ENCODE measurements around the gene ABHD17B.
"Not testable (repeated sequence)": the region's sequence is repeated elsewhere in the genome, so short reads cannot be mapped to it uniquely, and the experiment has no call there.

Gene ABHD17B

DNA sequence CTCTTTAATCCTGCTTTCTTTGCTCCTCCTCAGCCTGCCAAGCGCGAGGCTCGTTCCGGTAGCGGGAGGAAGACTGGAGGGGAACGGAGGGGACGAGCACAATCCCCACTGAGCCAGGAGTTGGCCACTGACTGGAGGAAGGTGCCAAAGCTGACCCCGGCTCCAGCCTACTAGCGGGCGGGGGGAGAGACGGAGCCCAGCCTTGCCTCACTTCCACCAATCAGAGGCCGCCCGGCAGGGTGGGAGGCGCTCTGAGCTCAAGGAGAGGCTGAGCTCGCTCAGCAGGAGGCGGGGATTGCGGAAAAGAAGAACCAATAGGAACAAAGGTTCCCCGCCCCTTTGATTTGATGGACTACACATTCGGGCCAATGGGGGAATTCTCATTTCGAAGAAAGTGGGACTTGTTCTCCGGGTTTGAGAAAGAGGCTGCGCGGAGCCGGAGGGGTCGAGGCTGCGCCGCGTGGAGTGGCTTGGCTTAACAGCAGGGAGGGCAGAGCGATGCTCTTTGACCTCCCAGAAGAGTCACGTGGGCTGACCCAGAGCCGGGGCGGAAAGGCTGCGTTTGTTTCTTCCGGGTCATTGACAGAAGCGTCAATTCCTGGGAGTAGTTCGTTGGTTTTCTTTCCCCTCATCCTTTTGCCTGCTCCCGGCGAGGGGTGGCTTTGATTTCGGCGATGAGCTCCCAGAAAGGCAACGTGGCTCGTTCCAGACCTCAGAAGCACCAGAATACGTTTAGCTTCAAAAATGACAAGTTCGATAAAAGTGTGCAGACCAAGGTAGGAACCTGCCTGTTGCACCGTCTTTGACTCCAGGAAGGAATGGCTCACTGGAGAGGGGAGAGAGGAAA is at the start of gene ABHD17B, which contains the start of gene C9orf85:
TSS of gene ABHD17B (minus strand) at position 133 of the 847 bp plus-strand sequence. CDS start 36,113 bp downstream, outside the sequence.
TSS of gene C9orf85 (plus strand) at position 579 of the 847 bp plus-strand sequence. CDS start at position 675, 96 bp downstream.
- H3K9ac ChIP-seq (ENCODE audit: insufficient read length, low read depth) = peak within 1 kb of the TSS; percentile 94
- no peak for TF ChIP-seq SUZ12 (IDR thresholded peaks at IDR 0.05; ENCODE audit: extremely low read depth, insufficient read depth, insufficient read length)
- TF ChIP-seq YY1 (IDR thresholded peaks at IDR 0.05; ENCODE audit: insufficient read depth, insufficient read length) = no peak
- no peak for TF ChIP-seq ZNF274 (IDR thresholded peaks at IDR 0.05; ENCODE audit: low read depth, low read length)
- H3K27me3 ChIP-seq (ENCODE audit: insufficient read depth, insufficient read length) = no peaks in the 10 kb centered on the region
- H3K9me3 ChIP-seq (ENCODE audit: insufficient read depth, low read length) = no peaks in the 10 kb centered on the region
- DNase-seq (ENCODE audit: low read depth, low spot score) = peak; percentile 99
- peak within 1 kb of the TSS; percentile 92 for H3K4me3 ChIP-seq (ENCODE audit: insufficient read length, low read depth)
- no peaks in the 10 kb centered on the region for H3K4me1 ChIP-seq (ENCODE audit: insufficient read depth, insufficient read length)
- H3K36me3 ChIP-seq (ENCODE audit: insufficient read depth, insufficient read length, low read length) = peaks cover 2% of the 10 kb centered on the region

DNA sequence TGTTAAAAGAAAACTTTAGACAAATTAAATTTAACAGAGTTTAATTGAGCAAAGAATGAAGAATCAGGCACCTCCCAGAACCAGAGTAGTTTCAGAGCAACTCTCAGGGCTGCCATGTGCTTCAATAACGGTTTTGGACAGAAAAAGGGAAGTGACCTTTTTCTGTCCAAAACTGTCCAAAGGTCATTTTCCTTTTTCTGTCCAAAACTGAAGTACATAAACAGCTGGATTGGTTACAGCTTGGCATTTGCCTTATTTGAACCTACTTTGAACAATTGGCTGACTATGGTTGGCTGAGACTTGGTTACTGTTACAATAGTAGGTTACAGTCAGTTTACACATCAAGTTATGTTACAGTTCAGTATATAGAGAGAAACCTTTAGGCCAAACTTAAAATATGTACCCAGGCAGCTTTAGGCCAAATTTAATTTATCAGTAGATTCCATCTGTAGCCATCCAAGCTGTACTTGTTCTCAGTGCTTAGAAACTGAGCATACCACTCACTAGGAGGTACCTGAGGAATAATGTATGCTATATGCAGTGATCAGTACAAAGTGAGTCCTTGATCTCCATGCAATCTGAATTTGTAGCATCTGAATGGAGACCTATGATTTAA is 44.4 kb upstream of the ABHD17B start:
- no peak overlapping the region for H3K4me3 ChIP-seq (ENCODE audit: insufficient read length, low read depth)
- DNase-seq (ENCODE audit: low read depth, low spot score) = no peak

DNA sequence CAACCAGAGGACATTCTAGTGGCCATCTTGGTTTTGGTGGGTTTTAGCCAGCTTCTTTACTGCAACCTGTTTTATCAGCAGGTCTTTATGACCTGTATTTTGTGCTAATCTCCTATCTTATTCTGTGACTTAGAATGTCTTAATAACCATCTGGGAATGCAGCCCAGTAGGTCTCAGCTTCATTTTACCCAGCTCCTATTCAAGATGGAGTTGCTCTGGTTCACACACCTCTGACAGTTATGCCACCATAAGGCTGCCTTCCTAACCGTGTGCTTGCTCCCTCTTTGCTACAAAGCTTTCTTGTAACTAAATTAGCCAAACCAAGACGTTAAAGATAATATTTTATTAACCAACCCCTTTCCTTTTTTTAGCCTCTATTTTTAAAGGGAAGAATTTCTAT is 43.7 kb upstream of the ABHD17B start:
- not testable (repeated sequence) for H3K9ac ChIP-seq (ENCODE audit: insufficient read length, low read depth); H3K27me3 ChIP-seq (ENCODE audit: insufficient read depth, insufficient read length); H3K4me1 ChIP-seq (ENCODE audit: insufficient read depth, insufficient read length); H3K36me3 ChIP-seq (ENCODE audit: insufficient read depth, insufficient read length, low read length); DNase-seq (ENCODE audit: low read depth, low spot score); H3K4me3 ChIP-seq (ENCODE audit: insufficient read length, low read depth); H3K9me3 ChIP-seq (ENCODE audit: insufficient read depth, low read length)

More for the DNA sequence above, 44.4 kb upstream of the ABHD17B start:
- Histone ChIP-seq H3K27me3 (ENCODE audit: insufficient read depth, insufficient read length) (no peaks in the 10 kb centered on the region), H3K4me1 (ENCODE audit: insufficient read depth, insufficient read length) (peaks cover 4% of the 10 kb centered on the region), H3K9me3 (ENCODE audit: insufficient read depth, low read length) (no peaks in the 10 kb centered on the region), H3K9ac (ENCODE audit: insufficient read length, low read depth) (no peak overlapping the region), H3K36me3 (ENCODE audit: insufficient read depth, insufficient read length, low read length) (no peaks in the 10 kb centered on the region)
- TF ChIP-seq YY1 (IDR thresholded peaks at IDR 0.05; ENCODE audit: insufficient read depth, insufficient read length) (no peak), SUZ12 (IDR thresholded peaks at IDR 0.05; ENCODE audit: extremely low read depth, insufficient read depth, insufficient read length) (no peak), ZNF274 (IDR thresholded peaks at IDR 0.05; ENCODE audit: low read depth, low read length) (no peak)

DNA sequence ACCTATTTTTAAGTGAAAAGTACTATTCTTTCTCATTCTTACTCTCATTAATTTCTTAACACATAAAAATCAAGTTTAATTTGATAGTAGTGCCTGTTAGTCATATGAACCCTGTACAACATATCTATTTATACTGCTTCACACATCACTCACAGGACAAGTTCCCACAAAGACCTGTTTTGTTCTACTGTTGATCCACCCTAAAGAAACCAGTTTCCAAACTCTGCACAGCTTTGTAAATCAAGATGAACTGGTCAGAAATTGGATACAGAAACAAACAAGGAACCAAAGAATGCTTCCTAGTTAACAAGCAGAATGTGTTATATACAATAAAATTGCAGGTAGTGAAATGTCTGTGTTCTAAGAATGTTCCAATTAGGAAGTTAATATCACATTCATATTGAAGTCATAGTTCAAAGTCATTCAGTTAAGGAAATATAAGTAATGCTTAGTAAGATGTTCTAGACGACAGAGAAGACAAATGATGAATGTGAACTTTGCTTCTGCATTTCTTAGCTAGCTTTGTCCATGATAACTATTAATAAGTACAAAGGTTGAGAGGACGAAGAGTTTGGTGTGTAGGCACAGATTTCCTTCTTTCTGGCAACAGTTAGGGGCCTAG is 33.9 kb upstream of the ABHD17B start:
- peaks cover 12% of the 10 kb centered on the region for H3K36me3 ChIP-seq (ENCODE audit: insufficient read depth, insufficient read length, low read length)
- no peak for DNase-seq (ENCODE audit: low read depth, low spot score)
- no peak overlapping the region for H3K9ac ChIP-seq (ENCODE audit: insufficient read length, low read depth)
- no peak for TF ChIP-seq ZNF274 (IDR thresholded peaks at IDR 0.05; ENCODE audit: low read depth, low read length)
- no peak for TF ChIP-seq SUZ12 (IDR thresholded peaks at IDR 0.05; ENCODE audit: extremely low read depth, insufficient read depth, insufficient read length)
- no peak for TF ChIP-seq YY1 (IDR thresholded peaks at IDR 0.05; ENCODE audit: insufficient read depth, insufficient read length)
- no peaks in the 10 kb centered on the region for H3K9me3 ChIP-seq (ENCODE audit: insufficient read depth, low read length)
- no peaks in the 10 kb centered on the region for H3K27me3 ChIP-seq (ENCODE audit: insufficient read depth, insufficient read length)
- H3K4me3 ChIP-seq (ENCODE audit: insufficient read length, low read depth) = no peak overlapping the region
- no peaks in the 10 kb centered on the region for H3K4me1 ChIP-seq (ENCODE audit: insufficient read depth, insufficient read length)

DNA sequence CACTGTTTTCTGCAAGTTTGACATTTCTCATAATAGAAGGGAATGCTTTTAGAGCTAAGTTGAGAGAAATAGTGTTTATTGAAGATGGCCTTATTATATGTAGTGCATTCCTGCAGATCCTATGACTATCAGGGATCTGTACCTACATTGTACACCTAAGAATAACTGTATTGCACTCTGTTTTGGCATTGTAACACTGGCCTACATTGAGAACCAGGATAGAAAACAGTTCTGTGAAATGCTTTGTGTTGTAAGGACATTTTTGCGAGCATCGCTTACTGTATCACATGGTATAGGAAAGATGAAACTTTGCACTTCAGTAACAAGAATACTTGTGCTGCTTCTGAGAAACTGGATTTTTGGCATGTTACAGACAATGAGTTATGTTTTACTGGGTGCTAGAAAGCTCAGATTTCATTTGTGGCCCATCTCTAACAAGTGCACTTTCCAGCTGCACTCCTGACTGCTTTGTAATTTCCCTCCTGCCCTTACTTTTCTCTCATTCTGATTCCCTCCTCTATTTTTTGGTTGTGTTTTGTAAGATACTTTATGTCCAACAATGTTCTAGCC is 31.1 kb upstream of the ABHD17B start:
- no peaks in the 10 kb centered on the region for H3K36me3 ChIP-seq (ENCODE audit: insufficient read depth, insufficient read length, low read length)
- no peaks in the 10 kb centered on the region for H3K9me3 ChIP-seq (ENCODE audit: insufficient read depth, low read length)
- DNase-seq (ENCODE audit: low read depth, low spot score) = no peak
- no peaks in the 10 kb centered on the region for H3K27me3 ChIP-seq (ENCODE audit: insufficient read depth, insufficient read length)
- H3K4me1 ChIP-seq (ENCODE audit: insufficient read depth, insufficient read length) = no peaks in the 10 kb centered on the region
- no peak overlapping the region for H3K9ac ChIP-seq (ENCODE audit: insufficient read length, low read depth)
- no peak overlapping the region for H3K4me3 ChIP-seq (ENCODE audit: insufficient read length, low read depth)
- no peak for TF ChIP-seq YY1 (IDR thresholded peaks at IDR 0.05; ENCODE audit: insufficient read depth, insufficient read length)
- no peak for TF ChIP-seq SUZ12 (IDR thresholded peaks at IDR 0.05; ENCODE audit: extremely low read depth, insufficient read depth, insufficient read length)
- no peak for TF ChIP-seq ZNF274 (IDR thresholded peaks at IDR 0.05; ENCODE audit: low read depth, low read length)

DNA sequence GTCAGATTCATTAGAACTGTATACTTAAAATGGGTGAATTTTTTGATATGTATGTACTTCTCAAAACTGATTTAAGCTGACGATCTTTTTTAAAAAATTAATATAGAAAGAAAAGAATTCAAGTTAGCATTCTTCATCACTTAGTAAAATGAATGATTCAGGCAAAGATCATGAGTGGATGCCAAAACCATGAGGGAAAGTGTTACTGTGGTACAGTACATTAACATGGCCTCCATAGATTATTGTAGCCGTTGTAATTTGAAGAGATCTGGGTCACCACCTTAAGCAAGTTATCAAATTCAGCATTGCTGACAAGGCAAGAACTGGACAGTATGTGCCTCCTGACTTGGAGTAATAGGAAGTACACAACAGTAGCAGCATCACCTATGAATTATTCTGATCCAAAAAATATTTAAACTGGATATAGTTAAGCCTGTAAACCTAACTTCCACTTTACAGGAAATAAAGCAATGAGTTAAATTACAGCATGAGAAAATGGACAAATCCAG is 30.1 kb upstream of the ABHD17B start:
- no peak overlapping the region for H3K4me3 ChIP-seq (ENCODE audit: insufficient read length, low read depth)
- no peaks in the 10 kb centered on the region for H3K27me3 ChIP-seq (ENCODE audit: insufficient read depth, insufficient read length)
- H3K4me1 ChIP-seq (ENCODE audit: insufficient read depth, insufficient read length) = no peaks in the 10 kb centered on the region
- H3K9ac ChIP-seq (ENCODE audit: insufficient read length, low read depth) = no peak overlapping the region
- no peaks in the 10 kb centered on the region for H3K9me3 ChIP-seq (ENCODE audit: insufficient read depth, low read length)
- no peak for DNase-seq (ENCODE audit: low read depth, low spot score)
- TF ChIP-seq ZNF274 (IDR thresholded peaks at IDR 0.05; ENCODE audit: low read depth, low read length) (no peak), YY1 (IDR thresholded peaks at IDR 0.05; ENCODE audit: insufficient read depth, insufficient read length) (no peak), SUZ12 (IDR thresholded peaks at IDR 0.05; ENCODE audit: extremely low read depth, insufficient read depth, insufficient read length) (no peak)
- no peaks in the 10 kb centered on the region for H3K36me3 ChIP-seq (ENCODE audit: insufficient read depth, insufficient read length, low read length)
